Activated T-cell treated with anti-CD3 and anti-CD28 coated beads, Interleukin-2, amount 50 U/mL, for 1 hour (primary cell): ENCODE results near the gene MIEN1.

Experiments used
- DNase-seq: peaks from one replicate; pipeline ENCODE4 v3.0.0-alpha.2; 2020

MIEN1 gene

GRCh38 chr17:39694593-39694992 lies 35.7 kb downstream of the MIEN1 start:
- no peak for DNase-seq

GRCh38 chr17:39688945-39689344 lies 41.4 kb downstream of the MIEN1 start:
- DNase-seq = no peak

GRCh38 chr17:39688475-39688835 lies 41.9 kb downstream of the MIEN1 start:
- no peak for DNase-seq

GRCh38 chr17:39687546-39688474 lies 42.5 kb downstream of the MIEN1 start, which contains the start of gene PGAP3:
PGAP3 (minus strand) TSS chr17:39688057; CDS start chr17:39688014, 43 bp downstream.
- peak; percentile 85 for DNase-seq

GRCh38 chr17:39687101-39687545 lies 43.2 kb downstream of the MIEN1 start:
- no peak for DNase-seq

GRCh38 chr17:39684369-39685192 lies 45.8 kb downstream of the MIEN1 start:
- no peak for DNase-seq

GRCh38 chr17:39683295-39683939 lies 46.9 kb downstream of the MIEN1 start:
- no peak for DNase-seq

- DNase-seq = peak; percentile 46
Observed at GRCh38 chr17:39679521-39680192, 50.7 kb downstream of the MIEN1 start.
